Measurements from ENCODE around the gene EXOC8.

Gene EXOC8, protein sequence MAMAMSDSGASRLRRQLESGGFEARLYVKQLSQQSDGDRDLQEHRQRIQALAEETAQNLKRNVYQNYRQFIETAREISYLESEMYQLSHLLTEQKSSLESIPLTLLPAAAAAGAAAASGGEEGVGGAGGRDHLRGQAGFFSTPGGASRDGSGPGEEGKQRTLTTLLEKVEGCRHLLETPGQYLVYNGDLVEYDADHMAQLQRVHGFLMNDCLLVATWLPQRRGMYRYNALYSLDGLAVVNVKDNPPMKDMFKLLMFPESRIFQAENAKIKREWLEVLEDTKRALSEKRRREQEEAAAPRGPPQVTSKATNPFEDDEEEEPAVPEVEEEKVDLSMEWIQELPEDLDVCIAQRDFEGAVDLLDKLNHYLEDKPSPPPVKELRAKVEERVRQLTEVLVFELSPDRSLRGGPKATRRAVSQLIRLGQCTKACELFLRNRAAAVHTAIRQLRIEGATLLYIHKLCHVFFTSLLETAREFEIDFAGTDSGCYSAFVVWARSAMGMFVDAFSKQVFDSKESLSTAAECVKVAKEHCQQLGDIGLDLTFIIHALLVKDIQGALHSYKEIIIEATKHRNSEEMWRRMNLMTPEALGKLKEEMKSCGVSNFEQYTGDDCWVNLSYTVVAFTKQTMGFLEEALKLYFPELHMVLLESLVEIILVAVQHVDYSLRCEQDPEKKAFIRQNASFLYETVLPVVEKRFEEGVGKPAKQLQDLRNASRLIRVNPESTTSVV

DNA sequence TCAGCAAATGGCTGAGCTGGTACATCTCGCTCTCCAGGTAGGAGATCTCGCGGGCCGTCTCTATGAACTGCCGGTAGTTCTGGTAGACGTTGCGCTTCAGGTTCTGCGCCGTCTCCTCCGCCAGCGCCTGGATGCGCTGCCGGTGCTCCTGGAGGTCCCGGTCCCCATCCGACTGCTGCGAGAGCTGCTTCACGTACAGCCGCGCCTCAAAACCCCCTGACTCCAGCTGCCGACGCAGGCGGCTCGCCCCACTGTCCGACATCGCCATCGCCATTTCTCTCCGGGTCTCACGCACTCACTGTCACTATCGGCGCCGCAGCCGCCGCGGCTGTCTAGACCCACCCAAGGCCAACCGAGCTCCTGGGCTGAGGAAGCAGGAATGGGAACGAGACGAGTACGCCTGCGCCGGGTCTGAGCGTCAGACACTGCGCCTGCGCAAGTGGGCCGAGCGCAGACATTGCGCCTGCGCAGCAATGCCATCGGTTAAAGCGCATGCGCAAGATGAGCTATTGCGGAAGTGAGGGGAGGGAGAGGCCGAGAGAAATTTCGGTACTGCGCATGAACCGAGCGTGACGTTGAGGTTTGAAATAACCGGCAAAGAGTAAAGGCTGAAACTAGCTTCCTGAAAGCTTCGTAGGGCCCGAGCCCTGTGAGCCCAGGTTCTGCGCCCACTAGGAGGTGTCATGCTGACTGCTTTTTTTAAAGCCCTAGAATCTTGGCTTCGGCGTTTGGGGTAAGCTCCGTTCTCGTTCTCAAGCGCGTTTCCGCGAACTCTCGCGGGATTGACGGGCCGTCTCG, at the start of gene EXOC8:
Gene EXOC8, minus strand, starts transcription at position 381 of the 798 bp plus-strand sequence. Its CDS starts 107 bp downstream, at position 274.
- DNase-seq (ENCODE audit: low spot score) = peak; percentile 97

DNA sequence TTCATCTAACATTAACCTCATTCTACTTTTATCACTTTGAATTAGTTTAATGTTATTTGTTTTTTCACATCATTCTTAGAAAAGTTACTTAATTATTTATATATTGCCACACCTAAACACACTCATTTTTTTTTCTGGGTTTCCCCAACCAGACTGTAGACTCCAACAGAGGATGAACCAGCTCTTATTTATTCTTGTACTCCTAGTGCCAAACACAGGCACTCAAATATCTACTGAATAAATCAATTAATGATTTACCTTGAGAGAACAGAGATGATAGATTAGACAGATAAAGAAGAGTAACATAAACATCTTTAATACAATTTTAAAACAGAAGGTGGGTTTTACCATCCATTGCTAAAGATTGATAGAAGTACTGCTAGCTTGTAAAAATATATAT, 48.8 kb upstream of the EXOC8 start:
- DNase-seq (ENCODE audit: low spot score) = no peak

DNA sequence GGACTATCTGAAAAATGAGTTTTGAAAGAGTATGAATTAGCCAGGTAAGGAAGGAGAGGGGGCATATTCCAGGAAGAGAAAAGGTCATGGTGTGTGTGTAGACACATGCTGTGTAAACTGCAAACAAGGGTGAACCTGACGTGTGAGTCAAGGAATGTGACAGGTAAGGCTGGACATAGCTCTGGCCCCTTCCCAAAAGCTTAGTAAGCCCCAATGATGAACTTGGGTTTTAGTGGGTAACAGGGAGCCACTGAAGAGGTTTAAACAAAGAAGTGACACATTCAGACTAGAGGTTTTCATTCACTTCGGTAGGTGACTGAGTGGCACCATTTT, 47.7 kb upstream of the EXOC8 start:
- DNase-seq (ENCODE audit: low spot score) = peak; percentile 92

DNA sequence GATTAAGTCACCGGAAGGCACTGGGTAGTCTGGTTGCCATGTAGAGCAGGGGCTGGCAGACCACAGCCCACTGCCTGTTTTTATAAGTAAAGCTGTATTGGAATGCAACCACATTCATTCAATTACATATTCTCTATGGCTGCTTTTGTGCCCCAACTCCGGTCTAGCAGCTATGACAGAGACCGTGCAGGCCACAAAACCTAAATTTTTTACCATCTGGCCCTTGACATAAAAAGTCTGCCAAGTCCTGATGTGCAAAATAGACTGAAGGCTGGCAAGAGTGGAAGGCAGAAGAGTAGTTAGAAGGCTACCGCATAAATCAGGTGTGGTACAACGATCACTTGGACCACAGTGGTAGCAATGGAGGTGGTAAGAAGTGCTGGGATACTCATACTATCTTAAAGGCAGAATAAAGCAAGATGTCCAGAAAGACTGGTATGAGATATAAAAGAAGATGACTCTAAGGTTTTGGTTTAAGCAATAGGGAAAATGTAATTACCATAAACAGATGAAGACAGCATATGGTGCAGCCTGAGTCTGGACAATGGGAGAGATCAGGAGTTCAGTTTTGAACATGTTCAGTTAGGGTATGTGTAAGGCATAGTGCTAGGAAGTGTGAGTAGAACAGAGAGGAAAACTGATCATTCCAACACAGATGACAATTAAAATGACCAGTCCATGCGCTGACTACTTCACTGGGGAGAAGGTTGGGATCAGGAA, 47.2 kb upstream of the EXOC8 start:
- DNase-seq (ENCODE audit: low spot score) = no peak

DNA sequence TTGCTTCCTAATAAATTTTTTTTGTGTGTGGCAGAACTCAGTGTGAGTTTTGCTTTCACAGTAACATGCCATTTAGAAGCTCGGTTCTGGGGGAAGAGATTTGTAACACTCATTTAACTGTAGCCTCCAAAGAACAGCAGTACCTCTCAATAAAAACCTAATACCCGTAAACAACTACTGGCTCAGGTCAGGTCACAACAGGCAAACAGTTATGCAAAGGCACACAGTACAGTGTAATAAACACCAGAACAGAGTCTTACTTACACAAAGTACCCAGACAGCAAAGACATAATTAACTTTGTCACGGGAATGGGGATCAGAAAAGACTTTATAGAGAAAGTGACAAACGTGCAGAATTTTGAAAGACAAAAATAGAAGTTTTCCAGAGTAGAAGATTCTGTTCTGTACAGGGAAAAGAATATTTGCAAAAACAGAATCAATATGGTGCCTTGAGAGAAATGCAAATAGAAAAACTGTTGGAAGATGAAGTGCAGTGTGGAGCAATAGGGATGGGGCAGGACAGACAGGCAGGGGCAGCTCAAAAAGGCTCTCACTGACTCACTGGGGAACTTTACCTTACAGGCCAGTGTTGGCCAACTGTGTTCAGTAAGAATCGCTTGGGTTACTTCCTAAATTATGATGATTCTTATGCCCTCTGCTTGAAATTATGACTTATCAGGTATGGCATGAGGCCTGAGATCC, 45.7 kb upstream of the EXOC8 start:
- DNase-seq (ENCODE audit: low spot score) = peak; percentile 65

DNA sequence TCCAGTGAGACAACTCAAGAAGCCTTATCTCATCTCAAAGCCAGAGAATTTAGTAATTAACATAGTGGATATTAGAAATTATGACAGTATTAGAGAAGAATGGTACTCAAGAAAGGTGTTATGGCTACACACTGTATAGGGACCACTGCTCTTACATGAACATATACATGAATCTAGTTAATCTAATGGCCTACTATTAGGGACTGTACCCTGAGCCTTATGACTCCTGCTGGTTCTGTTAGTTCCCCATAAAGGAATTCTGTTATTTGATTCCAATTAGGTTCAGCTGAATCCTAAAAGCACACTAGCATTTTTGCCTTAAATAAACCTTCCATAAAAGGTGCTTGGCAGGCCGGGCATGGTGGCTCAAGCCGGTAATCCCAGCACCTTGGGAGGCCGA, 44.8 kb upstream of the EXOC8 start:
- DNase-seq (ENCODE audit: low spot score) = no peak

DNA sequence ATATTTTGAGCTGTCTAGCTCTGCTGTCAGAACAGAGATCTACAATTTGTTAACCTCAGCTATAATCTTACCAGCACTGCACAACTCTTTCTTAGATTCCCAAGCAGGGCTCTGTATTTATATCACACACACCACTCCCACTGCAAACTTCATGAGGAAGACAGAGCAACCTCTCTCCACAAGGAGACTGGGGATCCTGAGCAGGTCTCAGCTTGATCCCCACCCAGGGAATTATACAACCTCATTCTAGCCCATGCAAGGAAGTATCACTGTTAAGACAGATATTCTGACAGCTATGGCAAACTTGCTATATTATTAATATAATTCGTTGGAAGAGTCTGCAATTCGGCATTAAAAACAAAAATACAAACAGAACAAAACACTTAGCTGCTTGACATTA, 44.1 kb upstream of the EXOC8 start:
- DNase-seq (ENCODE audit: low spot score) = no peak

DNA sequence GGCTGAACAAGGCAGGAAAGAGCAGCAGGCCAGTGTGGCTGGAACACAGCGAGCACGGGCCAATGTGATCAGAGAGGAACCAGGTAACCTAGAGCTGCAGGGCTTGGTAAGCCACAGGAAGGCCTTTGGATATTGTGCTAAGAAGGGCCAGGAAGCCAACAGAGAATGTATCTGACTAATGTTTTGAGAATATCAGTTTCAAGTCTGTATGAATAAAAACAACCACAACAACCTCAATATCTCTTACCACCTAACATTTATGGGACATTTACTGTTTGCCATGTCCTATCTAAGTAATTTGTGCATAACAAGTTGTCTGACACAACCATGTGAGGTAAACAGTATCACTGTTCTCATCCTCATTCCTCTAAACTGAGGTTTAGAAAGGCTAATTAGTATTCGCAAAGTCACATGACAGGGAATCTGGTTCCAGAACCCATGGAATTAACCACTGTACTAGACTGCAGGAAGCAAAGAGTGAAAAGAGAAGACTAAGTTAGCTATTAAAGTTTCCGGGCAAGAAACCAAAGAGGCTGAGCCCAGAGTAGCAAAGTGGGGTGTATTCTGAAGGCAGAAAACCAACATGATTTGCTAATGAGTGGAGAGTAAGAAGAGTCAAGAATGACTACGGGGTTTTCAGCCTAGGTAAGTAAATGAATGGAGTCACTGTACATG, 39.4 kb upstream of the EXOC8 start:
- peak; percentile 87 for DNase-seq (ENCODE audit: low spot score)

DNA sequence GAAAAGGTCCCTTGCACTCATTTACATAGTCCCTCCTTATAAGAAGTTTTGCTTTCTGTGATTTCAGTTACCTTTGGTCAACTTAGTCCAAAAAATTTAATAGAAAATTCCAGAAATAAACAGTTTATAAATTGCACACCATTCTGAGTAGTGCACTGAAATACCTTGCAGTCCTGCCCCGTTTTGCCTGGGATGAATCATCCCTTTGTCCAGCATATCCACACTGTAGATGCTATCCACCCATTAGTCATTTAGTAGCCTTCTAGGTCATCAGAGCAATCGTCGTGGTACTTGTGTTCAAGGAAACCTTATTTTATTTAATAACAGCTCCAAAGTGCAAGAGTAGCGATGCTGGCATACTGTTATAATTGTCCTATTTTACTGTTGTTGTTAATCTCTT, 38.4 kb upstream of the EXOC8 start:
- DNase-seq (ENCODE audit: low spot score) = peak; percentile 73

DNA sequence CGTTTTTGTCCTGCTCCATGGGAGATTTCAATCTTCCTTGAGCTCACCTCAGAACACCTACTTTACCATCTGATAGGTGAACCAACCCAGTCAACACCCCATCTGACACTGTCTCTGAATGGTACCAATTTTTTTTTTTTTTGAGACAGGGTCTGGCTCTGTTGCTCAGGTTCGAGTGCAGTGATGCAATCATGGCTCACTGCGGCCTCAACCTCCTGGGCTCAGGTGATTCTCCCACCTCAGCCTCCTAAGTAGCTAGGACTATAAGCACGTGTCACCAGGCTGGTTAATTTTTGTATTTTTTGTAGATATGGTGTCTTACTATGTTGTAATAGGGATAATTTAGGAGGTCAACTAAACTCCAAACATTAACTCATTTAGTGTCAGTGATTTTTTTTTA, 36.7 kb upstream of the EXOC8 start:
- no peak for DNase-seq (ENCODE audit: low spot score)

DNA sequence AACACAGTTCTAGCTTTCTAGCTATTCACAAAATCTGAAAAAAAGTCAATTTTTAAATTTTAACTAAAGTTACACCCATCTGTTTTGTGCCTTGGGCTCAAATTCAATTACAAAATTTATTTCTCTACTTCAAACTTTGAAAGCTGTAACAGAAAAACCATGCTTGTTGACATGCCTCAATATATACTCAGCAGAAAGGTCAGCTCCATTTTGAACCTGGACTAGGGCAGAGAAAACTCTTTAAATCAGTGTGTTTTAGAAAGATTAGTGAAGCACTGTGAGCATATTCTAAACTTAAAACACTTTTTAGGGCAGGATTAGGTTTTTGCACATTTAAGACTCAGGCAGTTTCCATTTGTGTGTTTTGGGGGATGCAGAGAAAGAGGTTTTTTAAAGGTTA, 34.8 kb upstream of the EXOC8 start:
- DNase-seq (ENCODE audit: low spot score) = no peak

DNA sequence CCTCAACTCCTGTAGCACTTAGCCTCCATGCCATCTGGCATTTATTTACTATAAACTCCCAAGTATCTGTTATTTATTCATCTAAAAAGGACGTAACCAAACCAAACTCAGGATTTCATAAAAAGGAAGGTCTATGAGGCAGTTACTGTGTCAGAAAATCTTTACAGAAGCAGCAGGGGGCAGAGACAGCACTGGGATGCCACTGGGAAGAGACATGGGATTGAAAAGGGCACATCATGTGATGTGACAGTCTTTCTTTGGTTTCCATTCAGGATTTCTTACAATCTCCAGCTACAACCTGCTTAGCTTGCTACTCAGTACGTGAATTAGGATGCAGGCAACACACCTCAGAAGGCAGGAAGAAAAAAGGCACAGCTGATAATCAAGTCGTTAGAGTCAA, 31.6 kb upstream of the EXOC8 start:
- DNase-seq (ENCODE audit: low spot score) = no peak

DNA sequence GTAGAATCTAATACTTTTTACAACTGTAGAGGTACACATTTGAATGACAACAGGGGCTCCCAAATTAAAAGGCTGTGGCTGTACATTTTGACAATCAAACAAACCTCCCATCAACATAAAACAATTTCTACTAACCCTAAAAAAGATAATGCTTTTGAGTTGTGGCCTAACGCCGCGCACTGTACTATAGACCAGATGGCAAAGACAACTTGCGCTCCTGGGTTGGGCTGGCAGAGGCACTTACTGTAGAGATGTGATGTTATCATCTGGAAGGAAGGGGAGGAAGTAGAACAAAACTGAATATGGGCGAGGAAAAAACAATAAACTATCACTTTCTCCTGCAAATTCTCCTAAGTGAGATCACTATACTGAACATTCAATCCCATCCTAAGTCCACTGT, 26.5 kb upstream of the EXOC8 start:
- no peak for DNase-seq (ENCODE audit: low spot score)

DNA sequence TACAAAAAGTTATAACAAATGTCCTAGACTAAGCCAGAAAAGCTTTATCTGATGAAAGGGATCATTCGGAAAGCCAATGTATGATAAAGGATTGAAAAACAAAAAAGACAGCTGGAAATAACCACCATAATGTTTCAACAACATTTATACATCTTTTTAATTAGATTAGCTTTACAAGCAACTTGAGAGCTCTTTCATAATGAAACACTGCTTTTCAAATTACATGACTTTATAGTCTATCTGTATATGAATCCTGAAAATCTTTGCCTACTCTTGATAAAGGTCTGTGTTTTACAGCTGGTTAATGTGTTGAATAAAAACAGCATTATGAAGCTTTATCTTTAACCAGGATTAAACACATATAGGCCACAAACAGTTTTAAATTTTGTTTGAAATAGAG, 26.0 kb upstream of the EXOC8 start:
- no peak for DNase-seq (ENCODE audit: low spot score)

DNA sequence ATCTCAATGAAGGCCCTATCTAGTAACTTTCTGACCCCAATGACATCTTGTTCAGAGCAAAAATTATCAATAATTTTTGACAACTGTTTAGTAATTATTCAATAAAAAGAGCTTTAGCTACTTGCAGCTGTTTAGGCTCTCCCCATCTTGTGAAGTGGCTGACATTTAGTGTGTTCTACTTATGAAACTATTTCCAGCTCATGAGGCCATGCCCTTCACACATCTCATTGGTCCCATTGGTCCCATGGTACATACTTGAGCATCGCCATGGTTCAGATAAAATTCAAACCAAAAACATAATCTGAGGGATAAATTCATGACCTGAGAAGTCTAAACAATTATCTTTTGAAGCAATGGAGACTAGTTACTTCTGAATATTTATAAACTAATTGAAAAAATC, 24.7 kb upstream of the EXOC8 start:
- no peak for DNase-seq (ENCODE audit: low spot score)

DNA sequence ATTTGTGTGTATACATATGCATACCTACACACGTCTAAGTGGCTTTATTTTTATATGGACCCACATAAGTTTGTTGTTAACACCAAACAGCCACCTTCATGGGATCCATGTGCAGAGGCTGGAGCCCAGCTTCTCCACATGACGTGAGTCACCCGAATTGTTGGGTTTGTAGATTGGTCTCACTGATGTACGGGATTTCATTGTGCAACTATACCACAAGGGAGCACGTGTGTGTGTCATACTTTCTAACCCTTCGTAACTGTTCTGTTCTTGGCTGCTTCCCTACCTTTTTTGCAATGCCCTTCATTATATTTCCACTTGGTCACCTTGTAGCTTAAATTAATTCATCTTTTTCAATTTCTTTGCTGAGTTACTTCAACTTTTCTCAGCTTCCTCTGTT, 21.5 kb upstream of the EXOC8 start:
- DNase-seq (ENCODE audit: low spot score) = peak; percentile 32

DNA sequence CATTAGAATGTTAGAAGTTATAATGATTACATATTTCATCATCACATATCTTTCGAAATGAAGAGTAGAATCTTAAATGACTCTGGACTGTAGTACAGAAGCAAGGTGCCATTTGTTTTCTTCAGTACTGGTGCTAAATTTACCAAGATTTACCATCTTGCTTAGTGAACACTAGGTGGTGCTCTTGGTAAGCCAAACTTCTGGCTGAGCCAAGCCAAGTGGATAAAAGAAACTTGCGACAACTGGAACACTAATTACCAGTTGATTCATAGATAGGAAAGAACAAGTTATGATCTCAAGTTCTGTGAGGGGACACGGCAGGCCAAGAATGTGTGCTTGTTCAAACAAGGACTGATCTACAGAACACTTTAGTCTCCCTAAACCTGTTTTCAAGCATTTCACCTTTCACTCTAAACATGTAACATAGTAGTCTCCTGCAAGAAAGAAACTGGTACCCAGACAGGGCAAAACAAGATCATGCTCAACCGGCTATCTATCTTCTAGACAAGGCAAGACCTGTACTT, 20.2 kb upstream of the EXOC8 start:
- peak; percentile 80 for DNase-seq (ENCODE audit: low spot score)

DNA sequence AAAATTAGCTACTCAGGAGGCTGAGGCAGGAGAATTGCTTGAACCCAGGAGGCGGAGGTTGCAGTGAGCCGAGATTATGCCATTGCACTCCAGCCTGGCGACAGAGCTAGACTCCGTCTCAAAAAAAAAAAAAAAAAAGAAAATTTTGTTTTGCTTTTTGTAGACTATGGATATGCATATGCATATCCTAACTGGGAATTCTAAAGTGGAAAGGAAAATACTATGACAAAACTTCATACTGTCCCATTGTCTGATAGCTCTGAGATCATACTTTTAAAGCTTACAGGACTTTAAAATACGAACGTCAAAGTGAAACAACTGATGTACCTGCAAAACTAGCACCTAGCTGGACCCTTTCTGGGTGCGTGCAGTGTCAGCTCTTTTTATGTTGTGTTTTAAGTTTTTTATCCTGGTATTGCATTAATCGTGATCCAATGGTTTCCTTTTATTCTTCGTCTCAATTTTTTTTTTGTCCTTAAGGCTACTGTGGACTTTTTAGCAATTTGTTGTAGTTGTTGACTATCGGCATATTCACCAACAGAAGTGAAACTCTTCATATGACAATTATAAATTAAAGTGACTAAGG, 19.6 kb upstream of the EXOC8 start:
- no peak for DNase-seq (ENCODE audit: low spot score)

DNA sequence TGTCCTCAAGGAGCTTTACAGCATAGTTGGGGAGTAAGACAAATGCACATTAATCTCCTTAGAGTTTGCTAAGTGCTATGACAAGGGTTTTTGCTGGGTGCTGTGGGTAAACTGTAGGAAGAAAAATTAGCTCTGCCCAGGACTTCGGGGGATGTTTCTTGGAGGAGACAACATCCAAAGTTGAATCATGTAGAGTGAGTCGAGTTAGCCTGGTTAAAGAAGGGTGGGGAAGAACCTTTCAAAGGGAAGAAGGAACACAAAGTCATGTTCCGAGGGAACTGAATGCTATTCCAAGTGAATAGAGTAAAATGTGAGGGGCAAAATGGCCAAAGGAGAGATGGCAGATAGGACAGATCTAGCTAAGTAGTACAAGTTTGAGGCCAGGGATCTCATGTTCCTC, 17.5 kb upstream of the EXOC8 start:
- peak; percentile 22 for DNase-seq (ENCODE audit: low spot score)

DNA sequence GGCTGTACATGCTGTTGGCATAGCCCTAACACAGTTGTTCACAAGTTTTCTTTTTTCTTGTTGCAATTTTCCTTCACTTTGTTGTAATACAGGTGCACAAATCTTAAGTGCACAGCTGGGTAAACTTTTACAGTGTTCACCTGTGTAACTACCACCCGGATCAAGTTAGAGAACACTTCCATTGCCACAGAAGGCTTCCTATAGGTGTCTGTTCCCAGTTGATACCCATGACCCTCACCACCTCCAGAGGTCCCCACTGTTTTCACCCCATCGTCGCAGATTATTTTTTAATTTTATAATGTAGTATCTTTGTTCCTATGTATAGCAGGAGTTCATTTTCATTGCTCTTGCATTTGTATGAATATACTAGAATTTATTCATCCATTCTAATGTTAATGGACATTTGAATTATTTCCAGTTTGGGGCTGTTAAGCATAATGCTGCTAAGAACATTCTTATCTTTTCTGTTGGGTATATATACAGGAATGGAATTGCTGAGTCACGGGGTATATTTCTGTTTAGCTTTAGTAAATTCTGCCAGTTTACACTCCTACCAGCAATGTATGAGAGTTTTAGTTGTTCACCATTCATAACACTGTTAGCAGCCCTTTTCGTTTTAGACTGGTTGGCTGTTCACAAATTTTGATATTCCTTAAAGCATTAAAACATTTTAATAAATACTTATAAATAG, 16.8 kb upstream of the EXOC8 start:
- DNase-seq (ENCODE audit: low spot score) = no peak
